ENCODE data around the gene YY1AP1.

DNA sequence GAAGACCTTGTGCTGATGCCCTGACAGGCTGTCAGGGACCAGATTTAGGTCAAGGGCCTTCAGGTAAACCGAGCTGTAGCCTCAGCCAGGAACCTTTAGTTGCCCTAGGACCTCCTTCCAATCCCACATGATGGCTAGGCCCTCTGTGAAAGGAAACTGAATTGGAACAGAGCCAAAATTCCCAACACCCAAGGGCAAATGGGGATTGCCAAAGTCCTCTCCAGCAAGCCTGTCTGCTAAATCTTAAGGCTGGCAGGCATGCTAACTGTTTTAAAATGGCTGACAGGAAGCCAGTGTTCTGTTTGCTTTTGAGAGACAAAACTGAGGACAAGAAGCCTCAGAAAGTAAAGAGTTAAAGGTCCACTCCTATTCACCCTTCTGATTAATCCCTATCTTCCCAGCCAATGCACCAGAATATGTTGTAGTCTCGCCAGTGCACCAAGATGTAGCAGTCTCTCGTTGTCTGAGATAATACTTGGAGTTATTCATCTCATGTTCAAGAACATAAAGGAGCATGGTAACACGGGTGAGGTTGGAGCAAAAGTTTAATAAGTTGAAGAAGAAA is 43.5 kb downstream of the YY1AP1 start:
- TF ChIP-seq CTCF (conservative IDR thresholded peaks at IDR 0.05 in 1 of 2, IDR thresholded peaks at IDR 0.05 in 1 of 2; ENCODE audit: low read depth in 1 of 2, low read length in 2 of 2) (no peak), EZH2 (IDR thresholded peaks at IDR 0.05; ENCODE audit: low read length, missing control alignments) (no peak)

Data from fibroblast of lung (primary cell).